GM23248 (cell line): ENCODE data around the gene PPP6R1. TPM values are rescaled to one million over a fixed set of nuclear protein-coding genes. Genes with fewer than 3 reads are reported as not detected.
A peak's percentile ranks its signal among the peaks of the same experiment; 100 is the strongest.

Source experiments
- DNase-seq: peaks from one replicate; pipeline ENCODE4 v3.0.0-alpha.2; 2015
- H2AFZ ChIP-seq: fragments of 200-600 bp; sonication (generic); 2 replicates; pipeline ENCODE4 v1.6.1; 2016; ENCODE audit warnings: antibody characterized with exemption
- H3F3A ChIP-seq: fragments of 200-600 bp; sonication (generic); 2 replicates; pipeline ENCODE4 v1.6.1; 2016; ENCODE audit warnings: mild to moderate bottlenecking, antibody characterized with exemption, mixed run types; ENCODE audit not compliant: insufficient read depth
- H3K27ac ChIP-seq: fragments of 200-600 bp; sonication (generic); 2 replicates; pipeline ENCODE4 v1.5.1; 2016; ENCODE audit warnings: mild to moderate bottlenecking
- H3K27me3 ChIP-seq: fragments of 200-600 bp; sonication (generic); replicated peaks from 2 replicates; pipeline ENCODE4 v1.6.1; 2016; ENCODE audit warnings: mild to moderate bottlenecking; ENCODE audit not compliant: insufficient read depth
- H3K36me3 ChIP-seq: fragments of 200-600 bp; sonication (generic); 2 replicates; pipeline ENCODE4 v1.6.1; 2016; ENCODE audit warnings: low read depth, mild to moderate bottlenecking
- H3K4me1 ChIP-seq: fragments of 200-600 bp; sonication (generic); 2 replicates; pipeline ENCODE4 v1.6.1; 2016; ENCODE audit warnings: mild to moderate bottlenecking; ENCODE audit not compliant: insufficient read depth
- H3K4me2 ChIP-seq: fragments of 200-600 bp; sonication (generic); one replicate; pipeline ENCODE4 v1.6.1; 2016; ENCODE audit warnings: mild to moderate bottlenecking; ENCODE audit not compliant: unreplicated experiment
- H3K4me3 ChIP-seq: fragments of 200-600 bp; sonication (generic); 2 replicates; pipeline ENCODE4 v1.5.1; 2016; ENCODE audit warnings: mild to moderate bottlenecking
- H3K79me2 ChIP-seq: fragments of 200-600 bp; sonication (generic); 2 replicates; pipeline ENCODE4 v1.6.1; 2016; ENCODE audit warnings: mild to moderate bottlenecking; ENCODE audit not compliant: insufficient read depth
- H3K9ac ChIP-seq: fragments of 200-600 bp; sonication (generic); 2 replicates; pipeline ENCODE4 v1.6.1; 2016; ENCODE audit warnings: mild to moderate bottlenecking
- H3K9me2 ChIP-seq: fragments of 200-600 bp; sonication (generic); 2 replicates; pipeline ENCODE4 v1.6.1; 2016; ENCODE audit warnings: mixed run types, mild to moderate bottlenecking, moderate library complexity; ENCODE audit not compliant: insufficient read depth
- H3K9me3 ChIP-seq: fragments of 200-600 bp; sonication (generic); one replicate; pipeline ENCODE4 v1.6.1; 2017; ENCODE audit warnings: low read depth
- H4K20me1 ChIP-seq: fragments of 200-600 bp; sonication (generic); 2 replicates; pipeline ENCODE4 v1.6.0; 2016; ENCODE audit not compliant: insufficient read depth
- EZH2 ChIP-seq: fragments of 200-600 bp; sonication (generic); IDR thresholded peaks from 2 replicates; pipeline ENCODE4 v1.6.1; 2018; ENCODE audit warnings: antibody characterized with exemption, mild to moderate bottlenecking; ENCODE audit not compliant: insufficient read depth, poor library complexity, severe bottlenecking
- EZH2phosphoT487 ChIP-seq: fragments of 200-600 bp; sonication (generic); IDR thresholded peaks from 2 replicates; pipeline ENCODE4 v1.6.1; 2018; ENCODE audit warnings: antibody characterized with exemption, moderate library complexity, mild to moderate bottlenecking, low read depth; ENCODE audit not compliant: insufficient read depth
- whole genome bisulfite sequencing, 2 experiments: methylation state at CpG; one replicate each; pipeline ENCODE4 v1.1.6; 2015 to 2017; ENCODE audit warnings: low lambda C conversion rate in 2 of 2, low coverage in 1 of 2; ENCODE audit errors: missing lambda C conversion rate in 2 of 2; 5-methylcytosine and 5-hydroxymethylcytosine counted together
- in situ Hi-C: fragments of 300-500 bp; cut with MboI; formaldehyde crosslinking; loops from 2 replicates; pipeline ENCODE4 v1.15.0; 2020
- polyA plus RNA-seq: library from polyadenylated mRNA; unstranded; fragments of >200 nt; fragmentation: Nextera tagmentation; extraction: Ambion mirVana; gene quantifications from 2 replicates; pipeline ENCODE4 v1.2.1, GENCODE V29; 2016
- total RNA-seq: library from RNA; depleted of rRNA; stranded (reverse); fragments of >200 nt; shearing (Covaris generic); gene quantifications from 2 replicates; pipeline ENCODE4 v1.2.3, GENCODE V29; 2014

PPP6R1 gene
- total and polyA plus RNA-seq, 2 experiments from 2014 or later: 9.7 to 36.9 TPM

GRCh38 chr19:55251341-55252081 lies 7.3 kb downstream of the PPP6R1 start:
- peaks cover 4% of the 10 kb centered on the region; the same call in 1 of the 2 replicates for H4K20me1 ChIP-seq
- peaks cover 14% of the 10 kb centered on the region for H3K4me1 ChIP-seq
- no peaks in the 10 kb centered on the region for H3K36me3 ChIP-seq
- H3K9me3 ChIP-seq: no peaks in the 10 kb centered on the region
- WGBS, 2 experiments: 78 to 83% methylated on average over 19 of the region's 19 CpGs
- no peaks in the 10 kb centered on the region for H3K9me2 ChIP-seq
- peaks cover 100% of the 10 kb centered on the region for H3K79me2 ChIP-seq
- peaks cover 4% of the 10 kb centered on the region; the same call in 1 of the 2 replicates for H3F3A ChIP-seq
- H3K4me2 ChIP-seq: no peak overlapping the region
- no peaks in the 10 kb centered on the region for H3K27me3 ChIP-seq
- no peak overlapping the region for H3K27ac ChIP-seq
- DNase-seq: peak; percentile 12
- no peak overlapping the region for H3K9ac ChIP-seq
- in situ Hi-C loops: no loop called here
- no peak overlapping the region for H2AFZ ChIP-seq
- no peak overlapping the region for H3K4me3 ChIP-seq
- no peak for TF ChIP-seq EZH2phosphoT487
- no peak for TF ChIP-seq EZH2

GRCh38 chr19:55250262-55251036 lies 8.4 kb downstream of the PPP6R1 start:
- Histone ChIP-seq H3K27me3 (no peaks in the 10 kb centered on the region), H3K4me1 (peaks cover 4% of the 10 kb centered on the region; the same call in 1 of the 2 replicates), H3K79me2 (peaks cover 97% of the 10 kb centered on the region), H3K4me2 (no peak overlapping the region), H4K20me1 (no peaks in the 10 kb centered on the region; the same call in 1 of the 2 replicates), H3K9me3 (no peaks in the 10 kb centered on the region), H2AFZ (no peak overlapping the region), H3F3A (no peaks in the 10 kb centered on the region), H3K4me3 (no peak overlapping the region), H3K27ac (no peak overlapping the region), H3K9ac (no peak overlapping the region), H3K36me3 (no peaks in the 10 kb centered on the region), H3K9me2 (no peaks in the 10 kb centered on the region)
- DNase-seq: no peak
- TF ChIP-seq EZH2phosphoT487 (no peak), EZH2 (no peak)
- 89 to 90% methylated on average over 14 to 18 of the region's 18 CpGs for WGBS, 2 experiments
- in situ Hi-C loops: no loop called here

GRCh38 chr19:55249841-55250240 lies 9.0 kb downstream of the PPP6R1 start:
- no peak overlapping the region for H2AFZ ChIP-seq
- 0 out of 2 replicates have a peak, but pooled peaks cover 3% of the 10 kb centered on the region for H3K4me1 ChIP-seq
- no peaks in the 10 kb centered on the region for H3F3A ChIP-seq
- DNase-seq: no peak
- H3K27me3 ChIP-seq: no peaks in the 10 kb centered on the region
- H4K20me1 ChIP-seq: no peaks in the 10 kb centered on the region; the same call in 1 of the 2 replicates
- H3K36me3 ChIP-seq: no peaks in the 10 kb centered on the region
- no peaks in the 10 kb centered on the region for H3K9me3 ChIP-seq
- peaks cover 93% of the 10 kb centered on the region for H3K79me2 ChIP-seq
- H3K4me3 ChIP-seq: no peak overlapping the region
- in situ Hi-C loops: no loop called here
- H3K27ac ChIP-seq: no peak overlapping the region
- no peaks in the 10 kb centered on the region for H3K9me2 ChIP-seq
- WGBS, 2 experiments: 91 to 92% methylated on average over 11 of the region's 11 CpGs
- TF ChIP-seq EZH2phosphoT487: no peak
- no peak for TF ChIP-seq EZH2
- H3K9ac ChIP-seq: no peak overlapping the region
- no peak overlapping the region for H3K4me2 ChIP-seq

- Histone ChIP-seq H3K27me3 (no peaks in the 10 kb centered on the region), H2AFZ (no peak overlapping the region), H3K4me3 (no peak overlapping the region), H4K20me1 (no peaks in the 10 kb centered on the region; the same call in 1 of the 2 replicates), H3K79me2 (peaks cover 90% of the 10 kb centered on the region), H3K9me2 (no peaks in the 10 kb centered on the region), H3K27ac (no peak overlapping the region), H3K9me3 (no peaks in the 10 kb centered on the region), H3K4me2 (no peak overlapping the region), H3K9ac (no peak overlapping the region), H3K36me3 (no peaks in the 10 kb centered on the region), H3K4me1 (0 out of 2 replicates have a peak, but pooled peaks cover 3% of the 10 kb centered on the region), H3F3A (no peaks in the 10 kb centered on the region)
- WGBS, 2 experiments: 78 to 86% methylated on average over 9 of the region's 9 CpGs
- TF ChIP-seq EZH2phosphoT487 (no peak), EZH2 (no peak)
- DNase-seq: no peak
- in situ Hi-C loops: no loop called here
These were observed 10.1 kb downstream of the PPP6R1 start for GRCh38 chr19:55248704-55249103.
